ENCODE results near the gene REP15.
"Not testable (repeated sequence)": the region's sequence is repeated elsewhere in the genome, so short reads cannot be mapped to it uniquely, and the experiment has no call there.

Gene REP15, protein sequence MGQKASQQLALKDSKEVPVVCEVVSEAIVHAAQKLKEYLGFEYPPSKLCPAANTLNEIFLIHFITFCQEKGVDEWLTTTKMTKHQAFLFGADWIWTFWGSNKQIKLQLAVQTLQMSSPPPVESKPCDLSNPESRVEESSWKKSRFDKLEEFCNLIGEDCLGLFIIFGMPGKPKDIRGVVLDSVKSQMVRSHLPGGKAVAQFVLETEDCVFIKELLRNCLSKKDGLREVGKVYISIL

DNA sequence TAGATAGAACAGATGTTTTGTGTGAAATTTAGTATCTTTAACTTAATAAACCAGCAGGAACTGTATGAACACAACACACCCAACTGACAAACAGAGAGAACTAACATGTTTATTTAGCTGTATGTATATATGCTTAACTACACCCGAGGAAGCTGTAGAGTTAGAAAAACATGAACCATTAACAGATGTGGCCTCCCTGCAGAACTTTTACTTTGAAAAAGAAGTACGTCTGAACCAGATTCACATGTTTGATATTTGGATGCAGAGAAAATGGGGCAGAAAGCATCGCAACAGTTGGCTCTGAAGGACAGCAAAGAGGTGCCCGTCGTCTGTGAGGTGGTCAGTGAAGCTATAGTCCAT lies at the start of gene REP15:
TSS of gene REP15 (plus strand) at position 155 of the 360 bp plus-strand sequence. CDS start at position 271, 116 bp downstream.
- no peak for DNase-seq

- DNase-seq: no peak
These were observed 46.2 kb upstream of the REP15 start for GRCh38 chr12:27650011-27650410.

- DNase-seq: no peak
These were observed 45.0 kb upstream of the REP15 start for GRCh38 chr12:27651201-27651600.

GRCh38 chr12:27652174-27652763 lies 44.0 kb upstream of the REP15 start:
- no peak for DNase-seq

- no peak for DNase-seq
These were observed 42.6 kb upstream of the REP15 start for GRCh38 chr12:27653661-27654060.

DNA sequence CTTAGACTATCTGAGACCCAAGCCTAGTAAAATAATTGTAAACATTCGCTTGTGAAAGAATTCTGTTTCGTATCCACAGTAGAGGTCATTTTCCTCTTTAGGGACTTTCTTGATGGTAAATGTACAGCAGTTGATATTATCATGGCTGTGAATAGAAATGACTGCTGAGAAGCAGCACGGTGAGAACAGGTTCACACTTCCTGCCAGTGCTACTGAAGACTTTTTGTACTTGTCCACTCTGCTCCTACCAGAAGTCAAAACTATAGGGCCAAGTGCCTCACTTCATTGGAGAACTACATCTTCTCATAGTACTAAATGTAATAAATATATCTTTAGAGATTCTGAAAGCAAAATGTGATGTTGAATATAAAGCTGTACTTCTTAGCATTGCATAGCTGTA lies 40.8 kb upstream of the REP15 start:
- DNase-seq: not testable (repeated sequence)

- DNase-seq: no peak
These were observed 39.0 kb upstream of the REP15 start for GRCh38 chr12:27657296-27657695.

DNA sequence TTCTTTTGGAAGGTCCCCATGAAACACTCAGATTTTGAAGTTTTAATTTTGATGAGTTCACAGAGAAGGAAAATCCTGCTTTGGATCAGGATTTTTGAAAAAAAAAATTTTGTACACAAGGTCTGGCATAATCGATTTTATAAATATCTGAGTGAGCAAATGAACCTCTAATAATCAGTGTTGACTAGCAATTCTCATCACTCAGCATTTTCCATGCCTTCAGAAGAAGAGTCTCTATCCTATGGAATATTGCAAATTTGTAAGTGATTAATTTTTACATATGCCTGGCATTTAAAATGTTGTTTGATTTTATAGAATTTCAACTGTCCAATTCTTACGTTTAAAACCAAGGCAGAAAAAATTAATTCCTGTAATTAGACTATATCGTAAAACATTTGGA lies 30.5 kb upstream of the REP15 start:
- DNase-seq: no peak

GRCh38 chr12:27666510-27666909 lies 29.7 kb upstream of the REP15 start:
- no peak for DNase-seq

GRCh38 chr12:27667540-27667939 lies 28.7 kb upstream of the REP15 start:
- no peak for DNase-seq

- no peak for DNase-seq
These were observed 24.2 kb upstream of the REP15 start for GRCh38 chr12:27672051-27672450.

GRCh38 chr12:27672643-27673042 lies 23.6 kb upstream of the REP15 start:
- no peak for DNase-seq

DNA sequence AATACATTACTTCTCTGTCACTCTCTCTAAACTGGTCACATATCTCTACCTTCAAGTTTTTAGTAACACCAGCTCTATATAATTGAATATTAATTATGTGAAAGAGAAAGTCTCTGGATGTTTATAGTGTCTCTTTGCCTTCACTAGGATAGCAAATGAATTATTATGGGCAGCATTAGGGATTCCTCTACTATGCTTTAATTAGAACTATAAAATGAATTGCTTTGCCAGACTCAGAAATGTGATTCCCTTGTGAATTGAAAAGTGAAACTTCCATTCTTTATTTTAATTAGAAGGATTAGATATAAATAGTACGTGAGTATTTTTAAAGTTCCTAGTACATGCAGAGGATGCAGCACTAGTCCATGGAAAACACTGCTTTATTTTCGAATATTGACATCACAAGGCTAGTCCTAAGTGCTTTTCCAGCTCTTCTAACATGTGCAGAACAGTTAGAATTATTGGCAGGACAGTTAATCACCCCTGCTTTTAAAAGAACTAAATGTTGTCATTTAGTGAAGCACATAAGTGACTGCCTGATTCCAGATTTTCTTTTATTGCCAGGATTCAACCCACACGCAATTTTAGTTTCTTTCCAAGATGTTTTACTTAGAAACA lies 23.0 kb upstream of the REP15 start:
- DNase-seq: no peak

- no peak for DNase-seq
These were observed 21.3 kb upstream of the REP15 start for GRCh38 chr12:27674989-27675388.

DNA sequence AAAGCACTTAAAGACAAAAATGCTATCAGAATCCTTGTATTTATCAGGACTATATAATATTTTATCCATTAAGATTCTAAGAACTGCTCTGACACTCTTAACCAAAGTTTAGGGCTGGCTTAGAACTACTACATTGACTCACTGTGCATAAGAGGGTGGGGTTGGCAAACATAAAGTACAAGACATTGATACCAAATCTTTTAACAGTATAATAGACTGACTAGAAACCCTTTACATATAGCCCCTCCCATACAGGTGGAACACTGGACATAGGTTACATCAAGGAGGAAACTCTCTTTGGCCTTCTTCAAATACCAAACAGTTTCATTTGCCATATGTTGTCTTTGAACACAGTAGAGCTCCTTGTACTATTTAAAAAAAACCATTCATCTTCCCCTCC lies 15.6 kb upstream of the REP15 start:
- no peak for DNase-seq

DNA sequence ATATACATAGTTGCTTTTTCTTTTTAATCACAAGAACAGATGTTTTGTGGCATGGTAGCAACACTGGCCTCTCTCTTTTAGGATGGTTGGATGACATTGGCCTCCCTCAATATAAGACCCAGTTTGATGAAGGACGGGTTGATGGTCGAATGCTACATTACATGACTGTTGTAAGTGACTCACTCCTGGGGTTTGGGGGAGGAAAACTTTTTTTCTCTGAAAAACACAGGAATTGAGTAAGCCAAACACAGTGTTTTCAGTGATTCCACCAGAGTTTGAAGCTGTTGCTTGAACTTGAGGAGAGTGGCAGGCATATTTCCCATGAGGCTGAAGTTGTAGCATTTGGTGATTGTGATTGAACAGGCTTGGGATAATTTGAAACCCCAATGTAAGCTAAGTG lies 13.7 kb upstream of the REP15 start:
- DNase-seq: no peak

- DNase-seq: no peak
These were observed 11.0 kb upstream of the REP15 start for GRCh38 chr12:27685274-27685673.

- no peak for DNase-seq
These were observed 10.1 kb upstream of the REP15 start for GRCh38 chr12:27686147-27686546.

GRCh38 chr12:27688671-27689070 lies 7.6 kb upstream of the REP15 start:
- no peak for DNase-seq

DNA sequence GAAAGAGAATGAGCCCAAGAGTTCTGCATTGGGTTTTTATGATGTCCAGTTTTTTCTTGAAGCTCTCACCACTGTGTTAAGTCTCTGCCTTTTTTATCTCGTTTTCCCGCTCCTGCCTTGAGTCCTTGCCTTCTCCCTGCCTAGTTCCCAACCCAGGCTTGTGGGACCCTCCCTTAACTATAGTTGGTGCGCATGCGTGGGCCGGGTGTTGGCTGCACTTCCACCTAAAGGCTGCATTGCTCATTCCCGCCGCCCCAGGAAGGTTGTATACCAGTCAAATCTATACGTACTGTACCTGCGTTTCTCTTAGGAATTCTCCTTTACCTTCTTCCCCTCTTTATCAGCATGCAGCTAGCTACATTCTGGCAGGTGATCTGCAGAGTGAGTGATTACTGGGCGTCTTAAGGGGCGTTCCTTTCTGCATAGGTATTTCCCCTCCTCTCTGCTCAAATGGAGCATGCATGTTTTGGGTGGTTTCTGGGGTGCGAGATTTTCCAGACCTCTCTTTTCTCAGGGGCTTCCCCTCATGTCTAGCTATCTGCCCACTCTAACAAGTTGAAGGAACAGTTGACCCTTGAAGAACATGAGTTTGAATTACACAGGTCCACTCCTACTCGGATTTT lies 6.6 kb upstream of the REP15 start:
- no peak for DNase-seq

GRCh38 chr12:27693403-27693802 lies 2.8 kb upstream of the REP15 start:
- DNase-seq: no peak

GRCh38 chr12:27695556-27696292 lies 523 bp upstream of the REP15 start:
- no peak for DNase-seq

DNA sequence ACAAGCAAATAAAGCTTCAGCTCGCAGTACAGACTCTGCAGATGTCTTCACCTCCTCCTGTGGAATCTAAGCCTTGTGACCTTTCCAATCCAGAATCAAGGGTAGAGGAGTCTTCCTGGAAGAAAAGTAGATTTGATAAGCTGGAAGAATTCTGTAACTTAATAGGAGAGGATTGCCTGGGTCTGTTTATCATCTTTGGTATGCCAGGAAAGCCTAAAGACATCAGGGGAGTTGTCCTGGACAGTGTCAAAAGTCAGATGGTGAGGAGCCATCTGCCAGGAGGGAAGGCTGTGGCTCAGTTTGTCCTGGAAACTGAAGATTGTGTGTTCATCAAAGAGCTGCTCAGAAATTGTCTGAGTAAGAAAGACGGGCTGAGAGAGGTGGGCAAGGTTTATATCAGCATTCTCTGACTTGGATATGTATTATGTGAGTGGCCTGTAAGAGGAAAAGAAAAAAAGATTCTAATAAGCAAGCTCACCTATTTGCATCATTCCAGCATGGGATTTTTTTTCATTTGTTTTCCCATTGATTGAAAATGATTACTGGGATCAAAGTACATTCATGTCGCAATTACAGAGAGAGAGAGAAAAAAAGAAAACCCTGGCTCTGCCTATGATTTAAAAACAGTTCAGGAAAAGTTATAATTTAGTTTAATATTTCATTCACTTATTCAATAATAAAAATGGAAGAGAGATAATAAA lies 767 bp downstream of the REP15 start:
- DNase-seq: no peak

Measured in activated CD4-positive, CD25-positive, alpha-beta regulatory T cell treated with anti-CD3 and anti-CD28 coated beads, Interleukin-2, amount 50 U/mL, for 72 hours (primary cell).